ENCODE data around the gene NME9. TPM values are rescaled to one million over a fixed set of nuclear protein-coding genes. Genes with fewer than 3 reads are reported as not detected.

NME9 gene
- total and polyA plus RNA-seq, 2 donors (not counting 3 experiments of a cell fraction or from before 2014, with no cell fraction given) = 0.08 TPM; not detected in 1

GRCh38 chr3:138362538-138362937, 32.9 kb upstream of the NME9 start:
- Histone ChIP-seq H4K20me1 (replicated peaks; ENCODE audit: control insufficient read depth, extremely low read depth, insufficient read depth, low read length) (no peaks in the 10 kb centered on the region), H3K79me2 (ENCODE audit: control insufficient read depth, insufficient read depth, low read length) (no peaks in the 10 kb centered on the region), H2AFZ (ENCODE audit: low read depth, low read length) (no peak overlapping the region), H3K4me1 (ENCODE audit: control insufficient read depth, extremely low read depth, insufficient read depth, low read length) (no peaks in the 10 kb centered on the region), H3K9me1 (replicated peaks; ENCODE audit: control insufficient read depth, extremely low read depth, insufficient read depth, low read length) (no peaks in the 10 kb centered on the region), H3K4me3 (replicated peaks in 1 of 3; ENCODE audit: insufficient read depth in 1 of 3, low read depth in 1 of 3, low read length in 3 of 3) (no peak overlapping the region), H3K27ac (ENCODE audit: insufficient read depth, low read depth, low read length) (no peak overlapping the region), H3K27me3 (ENCODE audit: control insufficient read depth in 2 of 2, insufficient read depth in 2 of 2, low read length in 2 of 2) (no peaks in the 10 kb centered on the region), H3K9ac (replicated peaks; ENCODE audit: extremely low read depth, insufficient read depth, low read length) (no peak overlapping the region), H3K36me3 (ENCODE audit: control insufficient read depth in 2 of 2, extremely low read depth in 1 of 2, insufficient read depth in 2 of 2, low read length in 2 of 2) (no peaks in the 10 kb centered on the region), H3K4me2 (ENCODE audit: insufficient read depth, low read length) (no peak overlapping the region), H3K9me3 (replicated peaks; ENCODE audit: control insufficient read depth, insufficient read depth, low read length) (no peaks in the 10 kb centered on the region)
- BruUV-seq (replicated peaks) = no TSS peak
- FAIRE-seq (no peak), DNase-seq (ENCODE audit: low read depth, low spot score) (no peak)
- CTCF ChIA-PET = no interaction called here
- dilution Hi-C loops (cut with MboI; ENCODE audit: extremely low pct_ligation_motif_present, low sequenced_read_pairs) = no loop called here
- intact Hi-C loops (cut with micrococcal nuclease) = no loop called here
- TF ChIP-seq EZH2 (IDR thresholded peaks at IDR 0.05; ENCODE audit: borderline replicate concordance, low read depth, low read length, severe bottlenecking) = no peak
- no peak for TF ChIP-seq POLR2A (IDR thresholded peaks at IDR 0.05; ENCODE audit: low read depth, low read length)
- no peak for TF ChIP-seq JUN (IDR thresholded peaks at IDR 0.05; ENCODE audit: borderline replicate concordance, insufficient read depth, insufficient read length, low read depth)
- TF ChIP-seq FOS (IDR thresholded peaks at IDR 0.05; ENCODE audit: borderline replicate concordance, insufficient read depth, low read length) = no peak
- TF ChIP-seq CTCF (IDR thresholded peaks at IDR 0.05; ENCODE audit: extremely low read depth in 1 of 2, insufficient read depth in 1 of 2, low read depth in 1 of 2, low read length in 2 of 2) = no peak
- no peak for TF ChIP-seq GATA2 (IDR thresholded peaks at IDR 0.05; ENCODE audit: insufficient read depth, insufficient read length, low read depth, low read length)
- POLR2A ChIA-PET = no interaction called here

GRCh38 chr3:138361561-138361971, 31.9 kb upstream of the NME9 start:
- Histone ChIP-seq H3K4me1 (ENCODE audit: control insufficient read depth, extremely low read depth, insufficient read depth, low read length) (no peaks in the 10 kb centered on the region), H3K36me3 (ENCODE audit: control insufficient read depth in 2 of 2, extremely low read depth in 1 of 2, insufficient read depth in 2 of 2, low read length in 2 of 2) (no peaks in the 10 kb centered on the region), H3K27me3 (ENCODE audit: control insufficient read depth in 2 of 2, insufficient read depth in 2 of 2, low read length in 2 of 2) (no peaks in the 10 kb centered on the region), H3K27ac (ENCODE audit: insufficient read depth, low read depth, low read length) (no peak overlapping the region), H3K9me3 (replicated peaks; ENCODE audit: control insufficient read depth, insufficient read depth, low read length) (no peaks in the 10 kb centered on the region), H4K20me1 (replicated peaks; ENCODE audit: control insufficient read depth, extremely low read depth, insufficient read depth, low read length) (no peaks in the 10 kb centered on the region), H3K9me1 (replicated peaks; ENCODE audit: control insufficient read depth, extremely low read depth, insufficient read depth, low read length) (no peaks in the 10 kb centered on the region), H3K79me2 (ENCODE audit: control insufficient read depth, insufficient read depth, low read length) (no peaks in the 10 kb centered on the region), H2AFZ (ENCODE audit: low read depth, low read length) (no peak overlapping the region), H3K4me2 (ENCODE audit: insufficient read depth, low read length) (no peak overlapping the region), H3K4me3 (replicated peaks in 1 of 3; ENCODE audit: insufficient read depth in 1 of 3, low read depth in 1 of 3, low read length in 3 of 3) (no peak overlapping the region), H3K9ac (replicated peaks; ENCODE audit: extremely low read depth, insufficient read depth, low read length) (no peak overlapping the region)
- DNase-seq (ENCODE audit: low read depth, low spot score) (no peak), FAIRE-seq (no peak)
- dilution Hi-C loops (cut with MboI; ENCODE audit: extremely low pct_ligation_motif_present, low sequenced_read_pairs) = no loop called here
- CTCF ChIA-PET = no interaction called here
- intact Hi-C loops (cut with micrococcal nuclease) = no loop called here
- POLR2A ChIA-PET = no interaction called here
- BruUV-seq (replicated peaks) = no TSS peak
- TF ChIP-seq POLR2A (IDR thresholded peaks at IDR 0.05; ENCODE audit: low read depth, low read length) = no peak
- TF ChIP-seq EZH2 (IDR thresholded peaks at IDR 0.05; ENCODE audit: borderline replicate concordance, low read depth, low read length, severe bottlenecking) = no peak
- TF ChIP-seq GATA2 (IDR thresholded peaks at IDR 0.05; ENCODE audit: insufficient read depth, insufficient read length, low read depth, low read length) = no peak
- no peak for TF ChIP-seq MYC (IDR thresholded peaks at IDR 0.05; ENCODE audit: low read depth, low read length)
- no peak for TF ChIP-seq JUN (IDR thresholded peaks at IDR 0.05; ENCODE audit: borderline replicate concordance, insufficient read depth, insufficient read length, low read depth)
- TF ChIP-seq POLR2AphosphoS5 (IDR thresholded peaks at IDR 0.05; ENCODE audit: insufficient read depth, low read depth, low read length) = no peak
- no peak for TF ChIP-seq CTCF (IDR thresholded peaks at IDR 0.05; ENCODE audit: extremely low read depth in 1 of 2, insufficient read depth in 1 of 2, low read depth in 1 of 2, low read length in 2 of 2)
- no peak for TF ChIP-seq FOS (IDR thresholded peaks at IDR 0.05; ENCODE audit: borderline replicate concordance, insufficient read depth, low read length)
- TF ChIP-seq MAX (IDR thresholded peaks at IDR 0.05; ENCODE audit: insufficient read depth, insufficient read length) = no peak

Measured in endothelial cell of umbilical vein (primary cell).